ENCODE data around the gene ADAMTS6.
"Not testable (repeated sequence)": the region's sequence is repeated elsewhere in the genome, so short reads cannot be mapped to it uniquely, and the experiment has no call there.

Gene ADAMTS6

GRCh38 chr5:65474130-65474711 is 7.5 kb downstream of the ADAMTS6 start:
- DNase-seq: no peak

- DNase-seq: no peak
These were observed 13.1 kb downstream of the ADAMTS6 start for GRCh38 chr5:65468633-65469032.

GRCh38 chr5:65462139-65462705 is 19.5 kb downstream of the ADAMTS6 start:
- no peak for DNase-seq

GRCh38 chr5:65461490-65461889 is 20.2 kb downstream of the ADAMTS6 start:
- no peak for DNase-seq

GRCh38 chr5:65459995-65460394 is 21.7 kb downstream of the ADAMTS6 start:
- no peak for DNase-seq

GRCh38 chr5:65455064-65455463 is 26.7 kb downstream of the ADAMTS6 start:
- DNase-seq: no peak

GRCh38 chr5:65451436-65451835 is 30.3 kb downstream of the ADAMTS6 start:
- DNase-seq: no peak

- DNase-seq: no peak
These were observed 35.0 kb downstream of the ADAMTS6 start for GRCh38 chr5:65446682-65447081.

GRCh38 chr5:65441800-65442199 is 39.9 kb downstream of the ADAMTS6 start:
- DNase-seq: no peak

- no peak for DNase-seq
These were observed 41.3 kb downstream of the ADAMTS6 start for GRCh38 chr5:65440456-65440855.

- no peak for DNase-seq
These were observed 47.6 kb downstream of the ADAMTS6 start for GRCh38 chr5:65434122-65434521.

- DNase-seq: no peak
These were observed 55.1 kb downstream of the ADAMTS6 start for GRCh38 chr5:65426656-65427055.

GRCh38 chr5:65423623-65424022 is 58.1 kb downstream of the ADAMTS6 start:
- no peak for DNase-seq

- DNase-seq: no peak
These were observed 63.1 kb downstream of the ADAMTS6 start for GRCh38 chr5:65418661-65419060.

GRCh38 chr5:65413822-65414221 is 67.9 kb downstream of the ADAMTS6 start:
- no peak for DNase-seq

- DNase-seq: no peak
These were observed 68.9 kb downstream of the ADAMTS6 start for GRCh38 chr5:65412842-65413241.

GRCh38 chr5:65411356-65411755 is 70.4 kb downstream of the ADAMTS6 start:
- DNase-seq: no peak

- DNase-seq: no peak
These were observed 86.1 kb downstream of the ADAMTS6 start for GRCh38 chr5:65395526-65396155.

- no peak for DNase-seq
These were observed 87.6 kb downstream of the ADAMTS6 start for GRCh38 chr5:65394087-65394486.

GRCh38 chr5:65391591-65391990 is 90.1 kb downstream of the ADAMTS6 start:
- DNase-seq: no peak

GRCh38 chr5:65390208-65390607 is 91.5 kb downstream of the ADAMTS6 start:
- DNase-seq: no peak

- DNase-seq: no peak
These were observed 97.9 kb downstream of the ADAMTS6 start for GRCh38 chr5:65383859-65384258.

GRCh38 chr5:65382582-65382981 is 99.1 kb downstream of the ADAMTS6 start:
- DNase-seq: no peak

GRCh38 chr5:65370505-65370904 is 111.2 kb downstream of the ADAMTS6 start:
- not testable (repeated sequence) for DNase-seq

GRCh38 chr5:65366655-65367054 is 115.1 kb downstream of the ADAMTS6 start:
- DNase-seq: no peak

Measured in NCI-H526 (cell line).